HG03039 (cell line): ENCODE measurements around the gene PNPLA8.
"Not testable (repeated sequence)": the region's sequence is repeated elsewhere in the genome, so short reads cannot be mapped to it uniquely, and the experiment has no call there.

Experiments used
- ATAC-seq: cut with Tn5 transposase; IDR thresholded peaks from one replicate; pipeline ENCODE4 v1.9.1; 2021; ENCODE audit warnings: mild to moderate bottlenecking, moderate library complexity; ENCODE audit not compliant: unreplicated experiment

PNPLA8 gene

GRCh38 chr7:108480311-108480710, 45.6 kb downstream of the PNPLA8 start:
- ATAC-seq, result no peak

- ATAC-seq, result no peak
Measured at GRCh38 chr7:108479751-108480150, 46.2 kb downstream of the PNPLA8 start.

GRCh38 chr7:108479118-108479517, 46.8 kb downstream of the PNPLA8 start:
- ATAC-seq, result no peak

GRCh38 chr7:108468246-108468645, 57.7 kb downstream of the PNPLA8 start:
- ATAC-seq, result no peak

- ATAC-seq, result no peak
Measured at GRCh38 chr7:108467391-108467790, 58.5 kb downstream of the PNPLA8 start.

GRCh38 chr7:108466322-108466721, 59.6 kb downstream of the PNPLA8 start:
- ATAC-seq, result not testable (repeated sequence)

- no peak for ATAC-seq
Measured at GRCh38 chr7:108464743-108465142, 61.2 kb downstream of the PNPLA8 start.

- no peak for ATAC-seq
Measured at GRCh38 chr7:108463613-108464012, 62.3 kb downstream of the PNPLA8 start.

GRCh38 chr7:108461840-108462239, 64.1 kb downstream of the PNPLA8 start:
- no peak for ATAC-seq

- ATAC-seq, result no peak
Measured at GRCh38 chr7:108460964-108461363, 65.0 kb downstream of the PNPLA8 start.

GRCh38 chr7:108459922-108460551, 65.9 kb downstream of the PNPLA8 start:
- ATAC-seq, result no peak

- ATAC-seq, result no peak
Measured at GRCh38 chr7:108457871-108458270, 68.1 kb downstream of the PNPLA8 start.

GRCh38 chr7:108456845-108457540, 68.9 kb downstream of the PNPLA8 start:
- ATAC-seq, result no peak

- ATAC-seq, result no peak
Measured at GRCh38 chr7:108455998-108456677, 69.8 kb downstream of the PNPLA8 start, which contains the start of gene NRCAM. NRCAM (minus strand) TSS chr7:108456436; CDS start chr7:108240064, 216,372 bp downstream.

GRCh38 chr7:108455551-108455997, 70.4 kb downstream of the PNPLA8 start:
- no peak for ATAC-seq

GRCh38 chr7:108454674-108455550, 71.0 kb downstream of the PNPLA8 start:
- no peak for ATAC-seq

- no peak for ATAC-seq
Measured at GRCh38 chr7:108454317-108454673, 71.6 kb downstream of the PNPLA8 start.

- no peak for ATAC-seq
Measured at GRCh38 chr7:108453320-108453719, 72.6 kb downstream of the PNPLA8 start.

- ATAC-seq, result no peak
Measured at GRCh38 chr7:108452707-108453106, 73.2 kb downstream of the PNPLA8 start.

- ATAC-seq, result no peak
Measured at GRCh38 chr7:108451296-108451848, 74.6 kb downstream of the PNPLA8 start.

GRCh38 chr7:108450160-108450559, 75.8 kb downstream of the PNPLA8 start:
- no peak for ATAC-seq
